Gastrocnemius medialis (tissue), 4 donors: Measurements from ENCODE around the gene SPG21.

Experiments used
- CTCF ChIP-seq, 5 experiments: fragments of 450-650 bp in 3 of 5; fragments of 200-600 bp in 2 of 5; sonication (generic) in 2 of 5; IDR thresholded peaks in 4 of 5; conservative IDR thresholded peaks in 1 of 5; 1 replicate in 4 of 5; 2 replicates in 1 of 5; pipeline ENCODE4 v1.5.1; 2016 to 2019; ENCODE audit warnings: antibody characterized with exemption in 5 of 5, mild to moderate bottlenecking in 3 of 5, moderate library complexity in 3 of 5
- POLR2A ChIP-seq, 2 donors: fragments of 450-650 bp; IDR thresholded peaks; one replicate each; pipeline ENCODE4 v1.6.1; 2017; ENCODE audit warnings: antibody characterized with exemption in 2 of 2, mild to moderate bottlenecking in 2 of 2, moderate library complexity in 2 of 2

- TF ChIP-seq CTCF (IDR thresholded peaks at IDR 0.05 in 4 of 5, conservative IDR thresholded peaks at IDR 0.05 in 1 of 5) (no peak), POLR2A (IDR thresholded peaks at IDR 0.05) (no peak)
Measured at GRCh38 chr15:64943512-64944225, 46.0 kb downstream of the SPG21 start.
